SK-N-DZ (cell line): ENCODE results near the gene REPS1.

Experiments
- DNase-seq: peaks from one replicate; pipeline ENCODE4 v3.0.0-alpha.2; 2015; ENCODE audit warnings: low spot score

The REPS1 gene

GRCh38 chr6:138925806-138926205 is 62.2 kb downstream of the REPS1 start:
- DNase-seq, result no peak

DNA sequence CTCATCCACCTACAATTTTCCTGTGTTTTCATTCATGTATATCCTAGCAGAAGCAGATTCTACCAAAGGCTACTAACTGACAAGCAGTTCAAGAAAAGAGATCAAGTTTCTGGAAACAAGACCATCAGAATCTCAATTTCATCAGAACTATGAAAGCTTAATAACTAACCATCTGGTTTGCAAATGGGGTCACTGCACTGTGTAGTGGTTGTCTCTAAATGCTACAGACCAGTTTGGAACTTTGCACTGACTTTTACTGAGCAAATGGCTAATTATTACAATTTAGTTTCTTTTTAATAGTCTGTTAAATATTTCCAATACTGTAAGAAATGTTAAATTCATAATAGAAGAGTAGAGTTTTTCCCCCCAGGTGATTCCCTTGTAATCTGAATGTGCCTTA is 64.5 kb downstream of the REPS1 start:
- DNase-seq, result peak; percentile 5

GRCh38 chr6:138920906-138921305 is 67.1 kb downstream of the REPS1 start:
- DNase-seq, result no peak

- DNase-seq, result no peak
Measured at GRCh38 chr6:138914701-138915100, 73.4 kb downstream of the REPS1 start.

DNA sequence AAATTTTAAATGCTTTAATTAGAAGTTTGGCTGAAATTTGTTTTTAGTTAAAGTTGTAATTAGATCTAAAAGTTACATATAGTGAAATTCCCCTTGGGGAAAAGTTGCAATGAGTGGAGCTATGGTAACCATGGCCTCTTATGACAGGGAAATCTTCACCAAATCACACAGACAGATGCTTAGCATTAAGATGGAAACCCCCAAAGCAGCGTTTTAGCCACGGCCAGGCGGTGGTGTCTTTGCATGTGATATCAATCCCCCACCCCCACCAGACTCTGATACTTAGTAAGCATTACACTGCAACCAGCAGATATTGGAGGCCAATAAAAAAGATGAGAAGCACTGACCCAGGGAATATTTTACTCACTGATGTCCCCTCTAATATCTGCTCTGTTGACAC is 75.7 kb downstream of the REPS1 start:
- no peak for DNase-seq

GRCh38 chr6:138909975-138910374 is 78.1 kb downstream of the REPS1 start:
- DNase-seq, result no peak

GRCh38 chr6:138909511-138909910 is 78.5 kb downstream of the REPS1 start:
- DNase-seq, result no peak

- no peak for DNase-seq
Measured at GRCh38 chr6:138907167-138907566, 80.9 kb downstream of the REPS1 start.

DNA sequence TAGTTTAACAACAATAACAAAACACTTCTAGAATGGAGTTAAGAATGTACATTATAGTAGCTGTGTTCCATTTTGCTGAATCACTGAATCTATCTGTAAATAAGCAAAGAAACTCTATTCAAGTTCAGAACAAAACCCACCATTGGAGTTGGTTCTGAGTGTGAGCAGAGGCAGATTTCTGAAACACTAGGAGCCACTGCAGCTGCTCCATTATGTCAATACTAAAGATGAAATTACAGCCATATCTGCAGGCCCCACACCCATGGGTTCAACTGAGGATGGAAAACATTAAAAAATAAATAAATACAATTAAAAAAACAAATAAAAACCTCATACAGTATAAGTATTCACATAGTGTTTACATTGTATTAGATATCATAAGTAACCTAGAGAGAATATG is 91.0 kb downstream of the REPS1 start:
- DNase-seq, result no peak

- DNase-seq, result no peak
Measured at GRCh38 chr6:138896104-138896756, 91.8 kb downstream of the REPS1 start.

- no peak for DNase-seq
Measured at GRCh38 chr6:138891255-138891986, 96.6 kb downstream of the REPS1 start.

GRCh38 chr6:138885156-138885819 is 102.8 kb downstream of the REPS1 start:
- no peak for DNase-seq

- DNase-seq, result no peak
Measured at GRCh38 chr6:138882369-138883017, 105.6 kb downstream of the REPS1 start.

GRCh38 chr6:138873191-138873590 is 114.9 kb downstream of the REPS1 start:
- no peak for DNase-seq

GRCh38 chr6:138869398-138869797 is 118.7 kb downstream of the REPS1 start:
- no peak for DNase-seq

- DNase-seq, result no peak
Measured at GRCh38 chr6:138868181-138868580, 119.9 kb downstream of the REPS1 start.

- no peak for DNase-seq
Measured at GRCh38 chr6:138865480-138866109, 122.5 kb downstream of the REPS1 start.

- DNase-seq, result no peak
Measured at GRCh38 chr6:138864343-138864890, 123.6 kb downstream of the REPS1 start.

GRCh38 chr6:138863321-138863720 is 124.7 kb downstream of the REPS1 start:
- no peak for DNase-seq

DNA sequence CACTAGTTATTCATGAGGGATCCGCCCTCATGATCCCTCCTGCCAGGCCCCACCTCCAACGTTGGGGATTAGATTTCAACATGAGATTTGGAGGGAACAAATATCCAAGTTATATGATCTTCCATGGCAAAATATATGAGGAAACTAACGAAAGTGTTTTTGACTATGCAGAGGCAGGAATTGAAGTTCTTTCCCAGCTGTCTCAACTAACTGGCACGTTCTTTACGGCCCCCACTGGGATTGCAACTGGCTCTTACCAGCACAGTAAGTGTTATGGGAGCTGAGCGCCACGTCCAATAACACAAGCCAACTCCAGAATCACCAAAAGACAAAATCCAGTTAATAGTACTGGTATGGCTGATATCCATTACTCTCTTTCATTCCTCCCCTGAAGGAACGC is 125.6 kb downstream of the REPS1 start:
- no peak for DNase-seq

DNA sequence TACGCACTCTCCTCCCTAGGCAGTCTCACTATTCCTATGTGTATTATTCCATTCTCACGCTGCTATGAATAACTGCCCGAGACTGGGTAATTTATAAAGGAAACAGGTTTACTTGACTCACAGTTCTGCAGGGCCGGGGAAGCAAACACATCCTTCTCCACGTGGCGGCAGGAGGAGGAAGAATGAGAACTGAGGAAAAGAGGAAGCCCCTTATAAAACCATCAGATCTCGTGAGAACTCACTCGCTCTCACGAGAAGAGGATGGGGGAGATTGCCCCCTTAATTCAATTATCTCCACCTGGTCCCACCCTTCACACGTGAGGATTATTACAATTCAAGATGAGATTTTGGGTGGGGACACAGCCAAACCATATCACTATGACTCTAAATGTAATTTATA is 130.3 kb downstream of the REPS1 start:
- DNase-seq, result no peak

DNA sequence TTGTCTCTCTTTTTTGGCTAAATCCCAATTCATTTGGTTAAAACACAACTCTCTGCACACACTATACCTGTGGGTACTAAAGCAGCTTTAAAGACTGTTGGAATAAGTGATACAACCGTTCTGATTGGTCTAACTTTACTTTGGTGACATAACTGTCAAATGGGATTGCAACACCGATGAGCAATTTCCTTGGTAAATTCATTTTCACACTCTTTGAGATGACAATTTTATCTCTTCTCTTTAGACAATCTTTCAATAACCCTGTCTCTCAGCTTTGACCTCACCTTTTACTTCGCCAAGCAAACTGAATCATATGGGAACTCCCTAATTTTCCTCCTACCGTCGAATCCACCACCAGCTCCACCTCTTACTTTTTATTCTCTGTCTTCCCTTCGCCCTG is 131.4 kb downstream of the REPS1 start:
- no peak for DNase-seq
